ENCODE results near the gene NCOA7.
A peak's percentile ranks its signal among the peaks of the same experiment; 100 is the strongest.
"Not testable (repeated sequence)": the region's sequence is repeated elsewhere in the genome, so short reads cannot be mapped to it uniquely, and the experiment has no call there.

NCOA7 gene

DNA sequence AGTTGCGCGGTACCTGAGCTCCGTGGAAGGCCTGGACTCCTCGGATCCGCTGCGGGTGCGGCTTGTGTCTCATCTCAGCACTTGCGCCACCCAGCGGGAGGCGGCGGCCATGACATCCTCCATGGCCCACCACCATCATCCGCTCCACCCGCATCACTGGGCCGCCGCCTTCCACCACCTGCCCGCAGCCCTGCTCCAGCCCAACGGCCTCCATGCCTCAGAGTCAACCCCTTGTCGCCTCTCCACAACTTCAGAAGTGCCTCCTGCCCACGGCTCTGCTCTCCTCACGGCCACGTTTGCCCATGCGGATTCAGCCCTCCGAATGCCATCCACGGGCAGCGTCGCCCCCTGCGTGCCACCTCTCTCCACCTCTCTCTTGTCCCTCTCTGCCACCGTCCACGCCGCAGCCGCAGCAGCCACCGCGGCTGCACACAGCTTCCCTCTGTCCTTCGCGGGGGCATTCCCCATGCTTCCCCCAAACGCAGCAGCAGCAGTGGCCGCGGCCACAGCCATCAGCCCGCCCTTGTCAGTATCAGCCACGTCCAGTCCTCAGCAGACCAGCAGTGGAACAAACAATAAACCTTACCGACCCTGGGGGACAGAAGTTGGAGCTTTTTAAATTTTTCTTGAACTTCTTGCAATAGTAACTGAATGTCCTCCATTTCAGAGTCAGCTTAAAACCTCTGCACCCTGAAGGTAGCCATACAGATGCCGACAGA, 31.4 kb upstream of the NCOA7 start:
- DNase-seq = peak in 1 of 2 experiments; percentile 25

DNA sequence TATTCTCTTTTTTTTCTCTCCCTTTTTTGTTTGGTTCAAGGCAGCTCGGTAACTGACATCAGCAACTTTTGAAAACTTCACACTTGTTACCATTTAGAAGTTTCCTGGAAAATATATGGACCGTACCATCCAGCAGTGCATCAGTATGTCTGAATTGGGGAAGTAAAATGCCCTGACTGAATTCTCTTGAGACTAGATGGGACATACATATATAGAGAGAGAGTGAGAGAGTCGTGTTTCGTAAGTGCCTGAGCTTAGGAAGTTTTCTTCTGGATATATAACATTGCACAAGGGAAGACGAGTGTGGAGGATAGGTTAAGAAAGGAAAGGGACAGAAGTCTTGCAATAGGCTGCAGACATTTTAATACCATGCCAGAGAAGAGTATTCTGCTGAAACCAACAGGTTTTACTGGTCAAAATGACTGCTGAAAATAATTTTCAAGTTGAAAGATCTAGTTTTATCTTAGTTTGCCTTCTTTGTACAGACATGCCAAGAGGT, 30.8 kb upstream of the NCOA7 start:
- DNase-seq = no peak

DNA sequence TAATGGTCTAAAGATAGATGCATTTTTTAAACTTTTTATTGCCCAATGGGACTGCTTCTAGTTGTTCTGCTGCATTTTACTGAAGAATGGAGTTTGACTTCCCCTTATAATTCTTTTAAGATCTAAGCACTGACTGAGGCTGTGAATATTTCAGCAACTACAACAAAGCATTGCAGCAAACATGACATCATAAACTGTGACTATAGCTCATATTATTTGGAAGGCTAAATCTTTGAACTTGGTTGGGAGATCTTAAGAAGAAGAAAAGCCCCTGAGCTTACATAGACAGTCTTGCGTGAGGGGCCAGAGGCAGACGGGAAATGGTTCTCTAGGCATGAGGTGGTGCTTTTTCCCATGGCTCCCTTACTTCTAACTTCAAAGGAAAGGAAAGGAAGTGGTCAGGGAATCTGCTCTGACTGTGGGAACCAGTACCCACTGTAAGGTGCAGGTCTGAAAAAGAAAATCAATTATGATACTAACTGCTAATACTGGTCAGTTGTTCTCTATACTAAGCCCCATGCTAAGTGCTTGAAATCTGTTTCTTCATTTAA, 26.6 kb upstream of the NCOA7 start:
- no peak for DNase-seq

DNA sequence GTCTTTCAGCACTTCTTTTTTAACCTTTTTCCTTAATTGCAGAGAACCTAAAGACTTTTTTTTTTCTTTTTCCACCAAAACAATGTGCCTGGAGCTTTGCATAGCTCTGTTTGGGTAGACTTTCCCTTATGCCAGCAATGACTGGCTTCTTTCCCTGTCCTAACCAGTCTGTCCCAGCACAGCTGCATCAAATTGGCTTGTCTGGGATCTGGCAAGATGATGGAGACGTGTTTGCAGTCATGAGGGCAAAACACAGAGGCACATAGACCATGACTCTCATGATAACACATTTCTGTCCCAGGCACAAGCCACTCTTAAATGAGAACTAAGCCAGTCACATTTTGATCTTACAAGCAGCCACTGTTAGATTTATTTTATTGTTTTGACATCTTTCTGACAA, 24.8 kb upstream of the NCOA7 start:
- no peak for DNase-seq

DNA sequence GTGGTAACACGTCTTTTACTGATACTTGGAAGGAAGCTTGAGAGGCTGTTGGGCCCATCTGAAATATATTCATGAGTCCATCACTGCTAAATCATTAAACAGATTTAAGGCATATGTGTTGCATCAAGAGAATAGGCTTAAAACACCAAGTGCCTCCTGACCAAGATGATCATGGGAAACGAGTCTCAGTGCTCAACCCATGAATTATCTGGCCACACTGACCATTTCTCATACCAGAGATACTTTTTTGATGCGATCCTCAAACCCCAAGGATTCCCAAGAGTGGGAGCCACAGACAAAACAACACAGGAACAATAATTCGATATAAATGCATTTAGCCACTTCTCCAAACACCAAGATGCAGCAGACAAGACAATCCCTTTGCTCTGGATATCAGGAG, 24.1 kb upstream of the NCOA7 start:
- DNase-seq = no peak

DNA sequence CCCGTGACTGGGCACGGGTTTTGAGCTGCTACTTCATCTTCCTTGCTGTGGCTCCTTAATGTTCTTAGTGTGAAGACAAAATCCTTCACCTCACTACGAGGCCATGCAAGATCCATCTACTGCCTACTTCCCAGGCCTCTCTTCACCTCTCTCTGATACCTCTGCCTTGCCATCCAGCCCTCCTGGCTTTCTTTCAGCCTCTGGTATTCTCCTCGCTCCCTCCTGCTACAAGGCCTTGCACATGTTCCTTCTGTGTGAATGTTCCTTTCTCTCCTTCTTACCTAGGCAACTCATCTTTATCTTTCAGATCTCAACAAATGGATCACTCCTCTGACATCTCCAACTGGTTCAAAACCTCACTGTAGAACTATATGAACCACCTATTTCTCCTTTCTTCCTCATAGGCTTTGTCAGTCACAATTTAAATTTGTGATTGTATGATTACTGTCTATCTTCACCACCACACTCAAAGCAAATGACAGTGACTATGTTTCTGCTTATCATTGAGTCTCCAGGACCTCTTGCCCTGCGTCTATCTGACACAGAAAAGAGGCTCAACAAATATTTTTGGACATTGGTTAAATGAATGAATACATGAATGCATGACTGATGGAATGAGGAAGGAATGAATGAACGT, 21.5 kb upstream of the NCOA7 start:
- DNase-seq = no peak

DNA sequence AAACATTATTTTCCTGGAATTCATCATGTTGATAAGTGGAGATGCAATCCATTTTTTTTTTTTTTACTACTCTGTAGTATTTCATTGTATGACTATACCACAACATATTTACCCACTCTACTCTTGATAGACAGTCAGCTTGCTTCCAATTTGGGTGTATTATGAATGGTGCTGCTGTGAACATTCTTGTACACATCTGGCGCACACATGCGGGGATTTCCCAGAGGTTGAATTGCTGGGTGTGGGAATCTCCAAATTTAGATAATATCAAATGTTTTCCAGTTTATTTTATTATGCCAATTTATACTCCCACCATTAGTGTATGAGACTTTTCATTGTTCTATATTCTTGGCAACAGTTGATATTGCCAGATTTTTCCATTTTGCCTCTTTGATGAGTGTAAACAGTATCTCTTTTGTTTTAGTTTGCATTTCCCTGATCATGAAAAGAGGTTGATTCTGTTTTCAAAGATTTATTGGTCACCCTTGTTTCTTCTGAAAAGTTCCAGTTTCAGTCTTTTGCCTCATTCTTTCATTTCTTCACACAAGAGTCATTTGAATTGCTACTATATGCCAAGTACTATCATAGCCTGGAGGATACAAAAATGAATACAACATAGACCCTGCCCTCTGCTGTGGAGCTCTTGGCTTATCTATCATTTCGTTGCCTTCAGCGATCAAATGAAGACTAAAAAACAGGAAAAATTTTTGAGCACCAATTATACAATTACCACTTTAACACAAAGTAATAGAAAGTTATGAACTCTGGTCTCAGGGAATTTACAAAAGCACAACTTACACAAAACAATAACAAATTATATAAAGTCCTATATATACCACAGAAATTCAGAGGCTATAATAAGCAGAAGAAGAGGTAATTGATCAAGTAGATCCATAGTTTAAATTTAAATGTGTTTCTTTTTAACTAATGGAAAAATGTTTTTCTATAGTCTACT, 17.1 kb upstream of the NCOA7 start:
- no peak for DNase-seq

DNA sequence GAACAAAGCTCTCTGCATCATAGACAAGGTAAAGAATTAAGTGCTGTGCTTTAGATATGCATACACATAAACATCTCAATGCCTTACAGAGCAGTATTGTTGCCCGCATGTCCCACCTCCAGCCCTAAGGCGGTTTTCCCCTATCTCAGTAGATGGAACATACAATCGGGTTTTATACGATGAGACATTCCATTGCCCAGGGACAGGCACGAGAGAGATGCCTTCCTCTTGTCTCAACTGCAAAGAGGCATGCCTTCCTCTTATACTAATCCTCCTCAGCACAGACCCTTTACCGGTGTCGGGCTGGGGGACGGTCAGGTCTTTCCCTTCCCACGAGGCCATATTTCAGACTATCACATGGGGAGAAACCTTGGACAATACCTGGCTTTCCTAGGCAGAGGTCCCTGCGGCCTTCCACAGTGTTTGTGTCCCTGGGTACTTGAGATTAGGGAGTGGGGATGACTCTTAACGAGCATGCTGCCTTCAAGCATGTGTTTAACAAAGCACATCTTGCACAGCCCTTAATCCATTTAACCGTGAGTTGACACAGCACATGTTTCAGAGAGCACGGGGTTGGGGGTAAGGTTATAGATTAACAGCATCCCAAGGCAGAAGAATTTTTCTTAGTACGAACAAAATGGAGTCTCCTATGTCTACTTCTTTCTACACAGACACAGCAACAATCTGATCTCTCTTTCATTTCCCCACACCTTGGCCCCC, 14.5 kb upstream of the NCOA7 start:
- DNase-seq = not testable (repeated sequence)

DNA sequence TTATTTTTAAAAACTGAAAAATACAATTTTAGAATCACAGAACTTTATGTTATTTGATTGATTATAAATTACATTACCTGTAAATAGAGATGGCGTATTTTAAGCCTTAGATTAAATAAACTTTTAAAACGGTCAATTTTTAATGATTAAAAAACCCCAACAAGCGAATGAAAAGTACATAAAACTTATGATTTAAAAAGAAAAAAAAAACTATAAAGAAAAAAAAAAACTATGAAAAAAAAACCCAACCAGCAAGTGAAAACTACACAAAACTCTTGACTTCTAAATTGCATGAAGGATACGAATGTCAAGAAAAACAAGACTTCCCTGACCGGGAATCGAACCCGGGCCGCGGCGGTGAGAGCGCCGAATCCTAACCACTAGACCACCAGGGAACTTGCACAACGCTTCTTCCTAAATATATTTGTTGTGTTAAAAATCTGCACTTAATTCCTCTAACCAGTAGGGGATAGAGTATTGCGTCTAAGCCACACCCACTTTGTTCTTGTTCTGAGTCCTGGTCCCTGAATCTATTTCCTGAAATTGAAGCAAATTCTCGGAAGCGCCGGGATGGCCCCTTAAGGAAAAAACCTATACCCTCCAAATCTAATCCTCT, 10.7 kb upstream of the NCOA7 start:
- DNase-seq = peak; percentile 89 to 90

DNA sequence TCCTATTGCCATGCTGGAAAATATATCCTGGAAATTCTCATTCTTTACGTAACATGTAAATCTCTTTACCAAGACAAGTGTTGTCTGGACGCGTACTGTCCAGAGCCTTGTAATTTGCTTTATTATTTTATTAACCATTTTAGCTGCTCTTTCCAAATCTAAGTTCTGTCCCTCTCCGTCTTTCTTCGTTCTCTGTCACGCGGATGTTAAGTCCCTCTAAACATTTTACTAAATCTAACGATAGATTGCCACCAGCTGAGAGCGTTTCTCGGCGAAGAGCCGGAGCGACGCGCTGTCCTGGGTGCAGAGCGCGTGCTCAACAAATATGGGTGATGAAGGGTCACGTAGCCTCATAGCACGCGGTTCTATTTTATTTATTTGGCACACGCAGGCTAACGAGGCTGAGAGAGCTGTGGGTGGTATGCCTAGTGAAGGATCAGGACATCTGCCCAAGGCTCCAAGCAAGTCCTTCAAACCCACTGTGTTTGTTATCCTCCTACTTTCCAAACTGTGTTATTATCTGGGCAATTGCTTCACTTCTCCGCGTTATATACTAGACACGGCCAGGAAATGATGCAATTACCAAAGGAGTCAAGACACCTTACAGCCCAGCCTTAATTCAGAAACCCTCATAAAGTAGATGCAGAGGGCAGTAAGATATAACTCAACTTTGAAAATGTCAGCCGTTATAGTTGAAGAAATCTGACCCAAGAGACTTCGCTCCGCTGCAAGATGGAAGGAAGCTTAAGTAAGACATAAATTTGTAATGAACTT, 10.0 kb upstream of the NCOA7 start:
- DNase-seq = peak; percentile 53 to 59

DNA sequence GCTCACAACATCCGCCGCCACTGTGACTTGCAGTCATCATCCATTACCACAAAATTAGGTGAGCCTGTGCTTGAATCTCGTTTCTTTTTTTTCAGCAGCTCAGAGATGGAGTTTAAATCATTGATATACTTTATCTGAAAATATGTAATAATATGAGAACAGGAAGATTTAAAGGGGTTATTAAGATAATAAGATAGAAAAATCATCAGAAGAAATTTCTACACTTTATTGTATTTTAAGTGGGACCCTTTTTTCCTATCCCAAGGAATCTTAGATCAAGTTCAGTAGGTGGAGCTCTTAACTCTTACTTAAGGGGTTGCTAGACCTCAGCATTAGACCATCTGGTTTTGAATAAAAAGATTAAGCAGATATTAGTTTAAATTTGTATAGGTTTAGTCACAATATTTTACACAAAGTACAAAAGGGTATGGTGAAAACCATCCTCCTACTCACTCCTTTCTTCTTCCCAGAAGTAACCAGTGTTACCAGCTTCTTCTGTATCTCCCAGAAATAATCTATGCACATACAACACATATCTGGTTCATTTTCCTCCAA, 9.4 kb upstream of the NCOA7 start:
- peak; percentile 54 to 68 for DNase-seq

DNA sequence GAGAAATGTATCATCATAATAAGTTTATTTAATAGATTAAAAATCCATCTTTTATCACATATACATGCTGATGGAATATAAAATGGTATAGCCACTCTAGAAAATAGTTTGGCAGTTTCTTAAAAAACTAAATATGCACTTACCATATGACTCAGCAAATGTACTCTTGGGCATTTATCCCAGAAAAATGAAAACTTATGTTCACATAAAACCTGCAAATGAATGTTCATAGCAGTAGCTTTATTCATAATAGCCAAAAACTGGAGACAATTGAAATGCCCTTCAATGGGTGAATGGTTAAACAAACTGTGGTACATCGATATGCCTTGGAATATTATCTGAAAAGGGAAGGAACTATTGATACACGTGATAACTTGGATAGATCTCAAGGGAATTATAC, 6.4 kb upstream of the NCOA7 start:
- no peak for DNase-seq

DNA sequence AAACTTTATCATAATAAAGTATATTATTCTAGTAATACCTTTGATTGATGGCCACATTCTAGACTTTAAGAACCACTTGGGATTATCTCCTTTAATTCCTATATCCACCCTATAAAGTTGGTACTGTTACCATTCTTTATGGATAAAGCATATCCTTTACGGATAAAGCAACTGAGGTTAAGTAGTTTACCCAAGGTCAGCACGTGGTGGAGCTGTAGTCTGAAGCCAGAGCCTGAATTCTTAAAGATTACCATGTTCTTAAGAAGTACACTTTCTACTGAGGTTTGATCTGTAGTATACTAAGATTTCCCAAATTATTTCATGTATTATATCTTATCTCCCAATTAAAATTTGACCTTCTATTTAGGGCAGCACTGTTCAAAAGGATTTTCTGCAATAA, 3.0 kb upstream of the NCOA7 start:
- DNase-seq = no peak

DNA sequence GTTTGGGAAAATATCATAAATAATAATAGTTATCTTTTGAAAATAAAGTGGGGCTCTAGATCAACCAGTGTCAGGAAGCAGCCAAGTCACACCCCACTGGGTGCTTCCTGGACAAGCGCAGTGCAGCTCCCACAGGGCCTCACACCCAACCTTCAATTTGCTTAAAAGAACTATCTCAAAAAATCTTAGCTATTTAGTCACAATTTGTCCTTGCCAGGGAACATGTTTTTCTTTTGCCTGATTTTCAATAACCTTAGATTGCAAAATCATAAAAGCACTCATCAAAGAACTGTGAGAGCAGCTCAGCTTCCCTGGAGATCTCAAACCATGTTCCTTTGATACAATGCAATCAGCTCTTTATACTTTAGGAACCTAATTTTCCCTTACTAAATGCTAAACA, 1.6 kb upstream of the NCOA7 start:
- no peak for DNase-seq

DNA sequence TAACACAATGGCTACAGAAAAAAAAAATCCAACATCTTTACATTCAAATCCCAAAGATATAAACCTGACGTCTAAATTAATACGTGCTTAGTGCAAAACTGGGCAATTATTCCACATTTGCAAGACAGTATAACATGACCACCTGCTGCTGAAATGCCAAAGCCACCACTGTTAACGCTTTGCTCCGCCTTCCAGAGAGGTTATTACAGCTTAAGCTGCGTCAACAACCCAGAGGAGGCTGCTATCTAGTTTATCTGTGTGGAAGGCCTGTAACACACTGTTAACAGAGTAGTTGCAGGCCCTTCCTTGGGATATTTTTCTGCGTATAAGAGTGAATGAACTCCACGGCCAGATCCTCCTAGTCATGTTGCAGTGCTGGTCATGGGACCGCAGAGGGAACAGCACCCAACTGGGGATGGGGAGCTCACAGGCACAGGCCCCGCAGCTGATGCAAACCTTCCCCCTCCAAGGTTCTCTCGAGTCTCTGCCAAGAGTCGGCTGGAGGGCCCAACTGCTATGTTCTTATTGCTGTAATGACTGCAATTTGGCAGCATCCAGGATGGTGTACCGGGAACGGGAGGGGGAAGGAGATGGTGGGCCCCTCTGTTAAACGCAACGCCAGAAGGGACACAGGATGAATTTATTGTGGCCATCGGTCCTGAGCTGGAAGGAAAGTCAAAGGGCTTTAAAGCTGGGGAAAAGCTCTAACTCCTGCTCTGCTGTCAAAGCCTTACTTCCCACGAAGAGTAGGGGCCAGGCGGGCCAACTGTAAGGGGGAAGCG, 993 bp upstream of the NCOA7 start:
- DNase-seq = peak; percentile 49 to 60

DNA sequence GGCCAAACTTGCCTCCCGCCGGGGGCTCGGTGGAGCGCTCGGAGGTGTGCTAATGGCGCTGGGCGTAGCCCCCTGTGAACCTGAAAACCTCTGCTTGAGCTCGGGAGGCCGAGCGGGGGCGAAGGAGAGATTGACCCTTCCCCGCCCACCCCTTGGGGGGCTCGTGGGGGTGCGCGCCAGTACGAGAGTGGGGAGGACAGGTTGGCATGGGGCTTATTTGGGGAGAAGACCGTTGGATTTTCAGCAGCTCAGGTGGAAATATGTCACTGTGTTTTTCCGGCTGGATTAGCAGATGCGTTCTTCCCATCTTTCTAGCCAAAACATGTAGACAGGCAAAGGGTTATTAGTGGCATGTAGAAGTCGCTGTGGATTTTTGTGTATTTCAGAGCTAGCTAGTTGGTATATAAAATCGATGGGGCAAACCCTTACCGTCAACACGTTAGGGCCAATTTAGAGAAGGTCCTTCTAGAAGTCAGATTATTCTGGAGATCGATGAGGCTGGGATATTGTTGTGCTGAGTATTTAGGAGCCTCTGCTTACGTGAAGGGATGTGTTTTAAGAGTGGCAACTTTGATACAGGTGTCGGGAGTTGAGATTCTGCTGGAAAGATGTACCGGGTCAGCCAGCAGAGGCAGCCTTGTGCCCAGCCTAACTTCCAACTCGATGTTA, 525 bp downstream of the NCOA7 start:
- DNase-seq = peak; percentile 36 to 57

DNA sequence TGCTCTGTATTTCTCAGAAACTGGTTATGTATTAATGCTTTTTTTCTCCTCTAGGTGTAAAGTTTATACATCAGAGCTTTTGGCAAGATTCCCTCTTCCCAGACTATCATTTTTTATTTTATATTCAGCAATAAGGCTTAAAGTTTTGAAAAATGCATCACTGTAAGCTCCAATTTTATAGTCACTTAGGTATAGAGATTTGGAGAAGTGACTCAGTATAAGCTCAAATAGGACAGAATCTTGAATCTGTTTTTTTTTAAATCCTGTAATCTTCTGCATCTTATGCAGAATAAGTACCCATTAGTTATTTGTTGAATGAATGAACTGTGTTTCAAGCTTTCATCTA, 1.0 kb downstream of the NCOA7 start:
- no peak for DNase-seq

DNA sequence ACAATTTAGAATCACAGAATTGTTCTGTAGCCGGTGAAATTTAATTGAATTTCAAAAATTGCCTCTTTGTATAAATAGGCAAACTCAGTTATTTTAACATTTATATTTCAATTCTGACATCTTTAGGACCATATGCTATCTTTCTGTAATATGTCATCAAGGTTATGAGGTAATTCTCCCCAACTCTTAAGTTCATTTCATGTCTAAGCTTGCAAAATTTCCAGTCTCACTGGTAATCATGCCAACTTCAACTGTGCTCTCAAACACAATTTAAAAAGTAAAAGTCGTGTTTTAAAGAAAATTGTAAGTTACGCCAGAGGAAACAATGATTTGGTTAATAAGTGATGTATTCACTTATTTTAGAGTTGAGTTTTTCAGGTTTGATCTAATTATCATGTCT, 1.4 kb downstream of the NCOA7 start:
- DNase-seq = no peak

DNA sequence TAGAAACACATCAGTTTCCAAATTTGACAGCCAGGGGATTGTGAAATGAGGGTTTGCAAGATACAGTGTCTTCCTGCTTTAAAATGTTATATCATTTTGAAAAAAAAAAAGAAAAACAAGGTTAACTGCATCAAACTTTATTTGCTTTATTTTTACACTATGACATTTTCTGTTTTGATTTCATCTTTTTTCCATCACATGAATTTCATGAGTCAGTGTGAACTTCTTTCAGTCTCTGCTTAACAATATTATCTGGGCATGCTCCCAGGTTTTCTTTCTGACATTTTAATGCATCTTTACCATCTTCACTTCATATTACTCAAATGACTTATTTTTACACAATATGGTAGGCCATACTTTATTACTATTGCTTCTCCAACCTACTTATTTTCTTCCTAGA, 1.9 kb downstream of the NCOA7 start:
- no peak for DNase-seq

DNA sequence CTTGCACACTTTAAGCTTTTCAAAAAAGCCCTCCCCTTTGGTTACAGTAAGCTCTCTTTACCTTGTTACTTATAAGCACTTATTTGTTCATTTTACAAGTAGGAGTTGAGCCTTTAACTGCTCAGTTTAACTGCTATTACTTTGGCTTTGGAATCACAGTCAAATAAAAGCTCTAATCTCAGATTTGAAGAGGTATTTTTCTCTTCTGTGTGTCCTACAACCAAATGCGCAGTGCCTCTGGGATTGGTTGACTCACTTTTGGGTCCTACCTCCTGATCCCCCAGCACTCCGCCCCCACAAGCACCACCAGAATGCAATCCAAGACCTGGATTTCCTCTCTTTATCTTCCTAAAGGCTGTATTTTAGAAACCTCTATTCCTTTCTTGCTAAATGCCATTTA, 2.5 kb downstream of the NCOA7 start:
- no peak for DNase-seq
